HG02759 (cell line): ENCODE measurements around the gene CETN2.

Experiments
- ATAC-seq: cut with Tn5 transposase; IDR thresholded peaks from one replicate; pipeline ENCODE4 v1.9.1; 2021; ENCODE audit warnings: mild to moderate bottlenecking, moderate library complexity; ENCODE audit not compliant: unreplicated experiment

Gene CETN2

GRCh38 chrX:152833378-152833777, 2.8 kb upstream of the CETN2 start:
- no peak for ATAC-seq

DNA sequence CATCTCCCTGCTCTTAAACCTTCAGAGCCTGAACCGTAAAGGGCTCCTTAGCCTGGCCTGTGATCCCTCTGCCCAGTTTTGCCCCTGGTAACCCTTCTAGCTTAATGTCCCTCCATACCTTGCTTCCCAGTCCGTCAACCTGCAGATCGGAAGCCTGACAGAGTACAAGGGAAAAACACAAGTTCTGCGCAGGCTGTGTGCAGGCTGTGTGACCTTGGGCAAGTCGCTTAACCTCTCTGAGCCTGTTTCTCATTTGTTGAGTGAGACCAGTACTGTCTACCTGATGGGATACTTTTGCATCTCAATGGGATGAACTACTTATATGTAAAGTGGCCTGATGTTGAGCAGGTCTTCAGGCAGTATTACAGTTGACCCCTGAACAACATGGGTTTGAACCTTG, 2.0 kb upstream of the CETN2 start:
- ATAC-seq: no peak

GRCh38 chrX:152831391-152831790, 834 bp upstream of the CETN2 start:
- no peak for ATAC-seq

DNA sequence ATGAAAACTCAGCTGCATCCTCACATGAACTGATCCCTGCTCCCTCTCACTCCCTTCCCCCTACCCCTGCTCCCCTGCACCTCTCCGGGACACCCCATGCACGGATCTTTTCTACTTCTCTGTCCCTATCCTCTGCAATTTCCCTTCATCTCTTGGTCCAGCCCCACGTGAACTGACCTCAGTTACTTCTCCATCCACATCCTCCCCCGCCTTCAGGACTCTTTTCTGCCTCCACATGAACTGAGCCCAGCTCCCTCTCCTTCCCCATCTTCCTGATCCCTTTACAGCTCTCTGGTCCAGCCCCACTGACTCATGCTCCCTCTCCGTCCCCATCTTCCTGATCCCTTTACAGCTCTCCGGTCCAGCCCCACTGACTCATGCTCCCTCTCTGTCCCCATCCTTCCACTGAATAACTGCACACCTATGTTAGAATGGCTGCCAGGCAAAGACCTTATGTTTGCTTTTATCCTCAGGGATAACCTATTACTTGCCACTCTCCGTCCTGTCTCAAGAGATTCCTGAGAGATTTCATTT, 5.6 kb downstream of the CETN2 start:
- ATAC-seq: no peak

DNA sequence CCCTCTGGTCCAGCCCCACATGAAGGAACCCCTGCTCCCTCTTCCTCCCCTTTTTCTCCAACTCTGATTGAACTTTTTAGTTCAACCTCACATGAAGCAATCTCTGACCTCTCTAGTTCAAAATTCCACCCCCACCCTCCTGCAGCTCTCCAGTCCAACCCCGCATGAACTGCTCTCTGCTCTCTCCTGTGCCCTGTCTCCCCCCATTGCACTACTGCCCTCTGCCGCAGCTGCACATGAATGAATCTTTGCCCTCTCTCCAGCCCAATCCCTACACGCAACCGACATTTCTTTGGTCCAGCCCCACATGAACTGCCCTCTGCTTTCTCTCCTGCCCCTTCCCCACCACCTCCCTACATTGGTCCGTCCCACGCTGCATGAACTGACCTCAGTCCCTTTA, 6.9 kb downstream of the CETN2 start:
- no peak for ATAC-seq

DNA sequence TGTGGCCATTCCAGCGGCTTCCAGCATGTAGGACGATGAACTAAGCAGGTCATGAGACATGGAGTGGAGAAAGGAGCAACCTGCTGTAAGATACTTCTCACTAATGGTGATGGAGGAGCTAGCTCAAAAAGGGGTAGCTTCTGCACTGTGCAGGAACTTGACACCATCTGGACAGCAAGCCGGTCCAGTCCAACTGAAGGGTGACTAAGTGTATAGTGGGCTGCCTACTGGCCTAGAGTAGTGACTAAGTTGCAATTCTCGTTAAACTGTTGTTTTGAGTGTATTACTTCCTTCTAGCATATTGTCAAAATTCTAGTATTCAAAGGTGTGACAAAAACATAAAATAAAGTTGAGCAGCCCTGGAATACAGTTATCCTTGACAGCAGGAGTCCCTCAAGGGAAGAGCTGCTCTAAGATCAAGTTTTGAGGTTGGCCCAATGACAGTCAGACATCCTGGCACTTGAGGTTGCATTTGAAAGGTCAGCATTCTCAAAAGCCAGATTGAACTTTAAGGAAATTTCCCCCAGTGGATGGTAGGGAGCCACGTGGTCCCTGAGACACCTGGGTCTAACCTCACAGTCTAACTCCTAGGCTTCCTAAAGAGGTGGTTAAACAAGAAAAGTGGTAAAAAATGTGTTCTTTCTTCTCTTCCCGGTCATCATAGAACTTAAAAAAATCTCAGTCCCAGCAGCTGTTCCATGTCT, 8.0 kb downstream of the CETN2 start:
- ATAC-seq: no peak

- ATAC-seq: no peak
Observed at GRCh38 chrX:152821145-152821765, 9.3 kb downstream of the CETN2 start.

GRCh38 chrX:152819732-152820131, 10.8 kb downstream of the CETN2 start:
- no peak for ATAC-seq

- ATAC-seq: no peak
Observed at GRCh38 chrX:152819266-152819665, 11.3 kb downstream of the CETN2 start.

DNA sequence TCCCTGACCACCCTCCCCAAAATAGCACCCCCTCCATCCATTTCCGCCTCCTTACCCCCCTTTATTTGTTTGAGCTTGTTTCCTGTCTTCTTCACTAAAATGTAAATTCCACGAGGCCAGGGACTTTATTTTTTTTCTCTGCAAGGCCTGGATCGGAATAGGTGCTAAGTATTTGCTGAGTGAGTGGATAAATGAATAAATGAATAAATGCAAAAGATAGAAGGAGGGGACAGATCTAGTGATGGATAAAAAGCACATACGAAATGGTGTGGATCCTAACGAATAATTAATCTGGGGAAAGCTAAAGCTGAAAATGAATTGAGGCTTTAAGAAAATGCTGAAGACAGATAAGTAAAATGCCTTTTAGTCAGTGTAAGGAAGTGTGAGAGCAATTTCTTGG, 12.2 kb downstream of the CETN2 start:
- ATAC-seq: no peak

- no peak for ATAC-seq
Observed at GRCh38 chrX:152817078-152817764, 13.3 kb downstream of the CETN2 start.

DNA sequence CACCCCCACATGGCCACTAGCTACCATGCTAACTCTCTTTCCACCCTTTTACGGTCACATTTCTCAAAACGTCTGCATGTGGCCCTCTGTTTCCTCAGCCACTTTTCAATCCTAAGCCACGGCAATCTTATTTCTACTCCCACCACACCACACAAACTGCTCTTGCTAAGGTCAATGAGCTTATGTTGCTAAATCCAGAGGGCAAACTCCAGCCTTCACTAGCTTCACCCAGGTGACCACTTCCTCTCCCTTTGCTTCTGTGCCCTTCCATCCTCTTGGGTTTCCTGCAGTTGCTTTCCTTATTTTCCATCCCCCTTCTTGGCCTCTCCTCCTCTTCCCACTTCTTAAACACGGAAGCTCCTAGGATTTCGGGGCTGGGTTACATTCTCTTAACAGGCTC, 16.5 kb downstream of the CETN2 start:
- no peak for ATAC-seq

DNA sequence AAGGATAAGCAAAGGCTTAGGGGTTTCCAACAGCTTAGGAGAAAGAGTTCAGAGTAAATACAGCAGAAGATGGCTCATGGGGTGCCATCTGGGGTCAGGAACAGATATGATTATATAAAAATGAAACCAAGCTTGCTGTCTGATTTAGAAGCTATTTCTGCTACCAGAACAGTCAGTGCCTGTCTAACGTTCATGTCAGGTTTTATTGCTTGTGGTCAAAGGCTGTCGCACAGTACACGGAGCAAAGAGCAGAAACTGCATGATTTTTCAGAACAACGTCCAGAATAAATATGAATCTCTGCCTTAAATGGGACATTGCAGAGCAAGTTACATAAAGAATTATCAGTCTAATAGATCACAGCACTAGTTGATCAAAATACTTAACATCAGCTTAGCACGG, 17.4 kb downstream of the CETN2 start:
- ATAC-seq: no peak

- ATAC-seq: no peak
Observed at GRCh38 chrX:152810403-152810802, 20.2 kb downstream of the CETN2 start.

DNA sequence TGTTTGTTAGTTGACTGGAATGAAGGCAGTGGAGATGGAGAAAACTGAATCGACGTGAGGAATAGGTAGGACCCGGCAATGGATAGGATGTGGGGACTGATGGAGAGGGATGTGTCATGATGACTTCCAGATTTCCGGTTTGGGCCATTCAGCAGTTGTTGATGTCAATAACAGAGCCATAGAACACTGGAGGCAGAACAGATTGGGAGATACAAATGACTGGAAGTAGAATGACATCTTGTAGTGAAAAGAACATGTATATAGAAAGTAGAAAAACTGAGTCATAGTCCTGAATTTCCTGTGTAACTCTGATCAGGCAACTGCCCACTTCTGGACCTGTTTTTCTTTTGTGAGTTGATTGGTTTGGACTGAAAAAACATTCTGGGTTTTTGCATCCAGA, 24.5 kb downstream of the CETN2 start:
- ATAC-seq: no peak

DNA sequence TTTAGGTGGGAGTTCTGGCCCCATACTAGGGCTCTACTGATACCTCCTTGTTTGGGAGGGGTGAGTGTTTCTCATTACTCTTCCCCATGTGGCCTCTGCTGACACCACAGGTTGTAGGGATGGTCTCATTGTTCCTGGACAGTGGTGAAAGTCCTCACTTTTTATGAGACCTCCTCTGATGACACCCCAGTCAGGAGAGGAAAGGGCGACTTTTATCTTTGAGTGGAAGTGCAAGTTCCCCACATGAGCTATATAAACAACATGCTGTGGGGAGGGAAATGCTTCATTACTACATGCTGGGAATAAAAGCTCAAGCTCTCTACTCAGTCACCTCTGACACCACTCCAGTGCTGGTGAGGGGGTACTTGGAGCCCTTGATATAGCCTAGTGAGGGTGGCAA, 31.6 kb downstream of the CETN2 start:
- ATAC-seq: no peak

GRCh38 chrX:152787062-152787461, 43.5 kb downstream of the CETN2 start:
- peak; percentile 85 for ATAC-seq
